ENCODE data around the gene RBBP7.

The RBBP7 gene

DNA sequence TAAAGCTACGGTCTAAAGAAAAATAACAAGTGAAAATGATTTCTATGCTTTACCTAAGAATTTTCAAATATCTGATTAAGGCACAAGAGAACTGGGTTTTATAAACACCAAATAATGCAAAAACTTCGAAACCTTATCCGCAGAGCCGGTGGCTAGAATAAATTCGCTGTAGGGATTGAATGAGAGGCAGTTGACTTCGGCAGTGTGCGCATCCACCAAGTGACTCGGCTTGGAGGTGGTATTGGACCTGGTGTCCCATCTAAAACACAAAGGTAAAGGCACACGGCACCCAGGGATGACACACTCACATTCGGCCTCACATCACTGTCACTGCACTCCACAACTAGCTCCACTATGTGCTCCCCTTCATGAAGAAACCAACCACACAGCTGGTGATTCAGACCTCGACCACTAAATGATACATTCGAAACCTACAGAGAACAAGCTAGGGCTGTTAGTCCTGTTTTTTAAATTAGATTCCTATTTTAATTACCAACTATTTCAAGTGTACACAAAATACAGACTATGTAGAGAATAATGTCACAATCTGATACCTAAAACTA, 17.5 kb downstream of the RBBP7 start:
- no peak for DNase-seq (ENCODE audit: low read depth)
- TF ChIP-seq, protein P1, sequence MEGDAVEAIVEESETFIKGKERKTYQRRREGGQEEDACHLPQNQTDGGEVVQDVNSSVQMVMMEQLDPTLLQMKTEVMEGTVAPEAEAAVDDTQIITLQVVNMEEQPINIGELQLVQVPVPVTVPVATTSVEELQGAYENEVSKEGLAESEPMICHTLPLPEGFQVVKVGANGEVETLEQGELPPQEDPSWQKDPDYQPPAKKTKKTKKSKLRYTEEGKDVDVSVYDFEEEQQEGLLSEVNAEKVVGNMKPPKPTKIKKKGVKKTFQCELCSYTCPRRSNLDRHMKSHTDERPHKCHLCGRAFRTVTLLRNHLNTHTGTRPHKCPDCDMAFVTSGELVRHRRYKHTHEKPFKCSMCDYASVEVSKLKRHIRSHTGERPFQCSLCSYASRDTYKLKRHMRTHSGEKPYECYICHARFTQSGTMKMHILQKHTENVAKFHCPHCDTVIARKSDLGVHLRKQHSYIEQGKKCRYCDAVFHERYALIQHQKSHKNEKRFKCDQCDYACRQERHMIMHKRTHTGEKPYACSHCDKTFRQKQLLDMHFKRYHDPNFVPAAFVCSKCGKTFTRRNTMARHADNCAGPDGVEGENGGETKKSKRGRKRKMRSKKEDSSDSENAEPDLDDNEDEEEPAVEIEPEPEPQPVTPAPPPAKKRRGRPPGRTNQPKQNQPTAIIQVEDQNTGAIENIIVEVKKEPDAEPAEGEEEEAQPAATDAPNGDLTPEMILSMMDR (IDR thresholded peaks at IDR 0.05; ENCODE audit: low read length, missing control alignments), result no peak

DNA sequence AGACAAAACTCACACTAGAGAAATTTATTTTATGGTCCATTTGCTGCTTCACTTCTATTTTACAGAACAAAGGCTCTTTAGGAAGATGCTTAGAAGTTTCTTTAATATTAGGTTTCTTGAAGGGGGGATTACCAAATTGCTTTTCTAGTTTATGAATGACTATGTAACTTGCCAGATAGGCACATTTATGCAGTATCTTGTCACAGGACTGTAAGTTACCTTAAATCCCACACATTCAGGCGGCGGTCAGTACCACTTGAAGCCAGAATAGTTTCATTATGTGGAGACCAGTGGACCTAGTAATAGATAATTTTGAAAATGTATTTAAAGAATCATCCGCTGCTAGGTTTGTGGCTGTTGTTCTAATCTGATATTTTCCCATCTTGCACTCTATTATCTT, 18.3 kb downstream of the RBBP7 start:
- DNase-seq (ENCODE audit: low read depth), result no peak
- TF ChIP-seq, protein P1 (IDR thresholded peaks at IDR 0.05; ENCODE audit: low read length, missing control alignments), result no peak
- H3K4me3 ChIP-seq (replicated peaks; ENCODE audit: low read depth, low read length), result no peak overlapping the region

More for the DNA sequence above, 17.5 kb downstream of the RBBP7 start:
- H3K4me3 ChIP-seq (replicated peaks; ENCODE audit: low read depth, low read length), result no peak overlapping the region

DNA sequence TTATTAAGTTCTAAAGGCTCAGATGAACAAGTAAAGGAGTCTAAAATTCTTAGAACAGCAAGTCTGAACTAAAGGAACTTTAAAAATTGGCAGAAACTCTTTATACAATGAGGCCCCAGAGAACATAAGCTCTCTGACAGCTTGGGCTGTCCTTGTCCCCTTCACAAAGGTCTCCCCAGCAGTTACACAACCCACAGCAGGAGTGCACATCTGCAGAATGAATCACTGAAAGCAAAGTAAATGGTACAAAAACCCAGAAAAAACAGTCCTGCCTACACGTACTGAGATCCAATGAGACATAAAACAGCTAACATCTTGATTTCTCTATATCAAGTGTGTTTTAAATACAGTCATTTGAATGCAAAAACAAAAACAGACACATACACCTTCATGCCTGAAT, 18.7 kb downstream of the RBBP7 start:
- no peak for DNase-seq (ENCODE audit: low read depth)
- TF ChIP-seq, protein P1 (IDR thresholded peaks at IDR 0.05; ENCODE audit: low read length, missing control alignments), result no peak
- no peak overlapping the region for H3K4me3 ChIP-seq (replicated peaks; ENCODE audit: low read depth, low read length)

DNA sequence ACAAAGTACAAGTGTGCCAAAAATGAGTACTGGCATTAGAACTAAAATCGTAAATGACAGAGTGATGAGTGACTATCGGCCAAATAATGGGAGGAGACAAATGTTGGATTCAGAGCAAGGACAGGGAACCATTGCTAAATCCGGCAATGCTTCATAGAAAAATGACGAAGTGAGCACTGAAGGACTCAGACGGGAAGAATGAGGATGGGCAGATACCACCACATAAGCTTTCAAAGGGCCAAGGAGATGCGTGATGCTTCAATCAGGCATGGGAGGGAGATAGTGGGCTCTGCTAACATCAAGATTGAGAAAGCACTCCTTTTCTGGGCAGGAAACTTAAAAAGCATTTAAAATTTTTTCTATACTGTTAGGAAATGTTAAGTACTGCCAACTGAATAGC, 21.6 kb downstream of the RBBP7 start:
- TF ChIP-seq, protein P1 (IDR thresholded peaks at IDR 0.05; ENCODE audit: low read length, missing control alignments), result no peak
- H3K4me3 ChIP-seq (replicated peaks; ENCODE audit: low read depth, low read length), result no peak overlapping the region
- no peak for DNase-seq (ENCODE audit: low read depth)

DNA sequence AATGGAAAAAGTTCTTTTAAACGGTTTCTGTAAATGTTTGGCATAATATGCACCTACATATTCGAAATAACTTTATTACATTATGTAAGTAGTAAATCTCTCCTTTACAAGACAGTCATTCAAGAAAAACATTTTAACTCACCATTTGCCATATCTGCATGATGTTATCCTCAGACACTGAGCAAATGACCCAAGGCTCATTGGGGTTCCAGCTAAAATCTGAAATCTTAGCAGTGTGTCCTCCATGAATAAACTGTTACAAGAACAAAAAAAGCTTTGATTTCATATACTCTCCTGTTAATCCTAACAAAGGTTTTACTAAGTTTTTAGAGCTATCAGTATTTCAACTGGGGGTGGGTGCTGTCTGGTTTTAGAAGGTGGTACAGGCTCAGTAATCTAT, 24.5 kb downstream of the RBBP7 start:
- H3K4me3 ChIP-seq (replicated peaks; ENCODE audit: low read depth, low read length), result no peak overlapping the region
- TF ChIP-seq, protein P1 (IDR thresholded peaks at IDR 0.05; ENCODE audit: low read length, missing control alignments), result no peak
- DNase-seq (ENCODE audit: low read depth), result no peak

DNA sequence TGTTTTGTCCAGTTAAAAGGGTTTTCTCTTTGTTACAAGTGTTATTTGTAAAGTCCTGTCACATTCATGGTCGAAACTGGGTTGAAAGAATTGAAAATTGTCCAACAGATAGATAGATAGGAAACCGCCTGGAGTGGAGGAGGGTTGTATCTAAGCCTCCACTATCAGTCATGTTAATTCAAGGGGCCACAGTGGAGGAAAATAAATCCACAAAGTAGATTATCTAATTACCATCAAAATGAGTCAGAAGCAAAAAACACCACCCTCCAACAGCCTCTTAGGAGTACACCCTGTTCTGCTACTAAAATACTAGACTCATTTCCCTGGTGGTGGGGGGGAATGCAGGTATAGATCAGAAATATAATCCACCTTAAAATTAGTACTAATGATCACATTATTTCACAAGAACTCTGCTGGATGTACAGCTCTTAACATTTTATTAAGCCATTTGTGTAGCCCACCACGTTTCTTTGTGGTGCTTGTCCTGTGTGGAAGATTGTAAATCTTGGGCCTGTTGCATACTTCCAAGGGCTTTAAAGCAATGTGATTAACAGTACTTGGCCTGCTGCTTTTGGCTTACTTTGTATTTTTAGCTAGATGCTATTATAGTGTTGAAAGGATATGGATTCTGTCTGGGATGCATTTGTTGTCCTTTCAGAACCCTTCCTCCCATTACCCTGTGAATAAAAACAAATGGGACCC, 26.8 kb downstream of the RBBP7 start:
- TF ChIP-seq, protein P1 (IDR thresholded peaks at IDR 0.05; ENCODE audit: low read length, missing control alignments), result no peak
- no peak for DNase-seq (ENCODE audit: low read depth)
- no peak overlapping the region for H3K4me3 ChIP-seq (replicated peaks; ENCODE audit: low read depth, low read length)

DNA sequence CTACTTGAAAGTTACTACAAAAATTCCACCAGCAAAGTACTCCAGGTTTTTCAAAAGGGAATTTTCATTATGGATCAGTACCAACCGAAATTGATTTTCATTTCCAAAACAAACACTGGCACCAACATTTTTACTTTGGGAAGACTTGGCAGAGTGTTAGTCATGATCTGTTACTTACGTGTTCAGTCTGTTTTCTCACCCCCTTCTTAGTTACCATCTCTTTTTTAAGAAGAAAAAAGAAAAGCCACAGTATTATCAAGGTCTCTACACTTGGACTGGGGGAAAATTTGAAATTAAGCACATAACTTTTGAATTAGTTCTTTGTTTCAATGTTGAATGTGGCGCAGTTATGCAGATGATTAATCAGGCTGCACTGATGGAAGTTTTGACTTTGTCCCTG, 27.5 kb downstream of the RBBP7 start:
- TF ChIP-seq, protein P1 (IDR thresholded peaks at IDR 0.05; ENCODE audit: low read length, missing control alignments), result no peak
- H3K4me3 ChIP-seq (replicated peaks; ENCODE audit: low read depth, low read length), result no peak overlapping the region
- DNase-seq (ENCODE audit: low read depth), result no peak

All from fibroblast of pulmonary artery (primary cell).